Gastrocnemius medialis (tissue), 4 donors: Measurements from ENCODE around the gene ENTHD1.

Source experiments
- CTCF ChIP-seq, 5 experiments: fragments of 450-650 bp in 3 of 5; fragments of 200-600 bp in 2 of 5; sonication (generic) in 2 of 5; IDR thresholded peaks in 4 of 5; conservative IDR thresholded peaks in 1 of 5; 1 replicate in 4 of 5; 2 replicates in 1 of 5; pipeline ENCODE4 v1.5.1; 2016 to 2019; ENCODE audit warnings: antibody characterized with exemption in 5 of 5, mild to moderate bottlenecking in 3 of 5, moderate library complexity in 3 of 5
- POLR2A ChIP-seq, 2 donors: fragments of 450-650 bp; IDR thresholded peaks; one replicate each; pipeline ENCODE4 v1.6.1; 2017; ENCODE audit warnings: antibody characterized with exemption in 2 of 2, mild to moderate bottlenecking in 2 of 2, moderate library complexity in 2 of 2

GRCh38 chr22:39738746-39739145 lies 154.8 kb downstream of the ENTHD1 start:
- TF ChIP-seq CTCF (IDR thresholded peaks at IDR 0.05 in 4 of 5, conservative IDR thresholded peaks at IDR 0.05 in 1 of 5) (no peak), POLR2A (IDR thresholded peaks at IDR 0.05) (no peak)
